Activated T-cell treated with anti-CD3 and anti-CD28 coated beads, Interleukin-2, amount 50 U/mL, for 4 hours (primary cell): ENCODE results near the gene PAQR4. TPM values are rescaled to one million over a fixed set of nuclear protein-coding genes. Genes with fewer than 3 reads are reported as not detected.
A peak's percentile ranks its signal among the peaks of the same experiment; 100 is the strongest.

Experiments used
- ATAC-seq, 2 donors: fragments of 200-7000 bp; cut with Tn5 transposase; one replicate each; pipeline ENCODE4 v1.10.0; 2021
- DNase-seq: peaks from one replicate; pipeline ENCODE4 v3.0.0-alpha.2; 2020
- H3K27me3 Mint-ChIP-seq: one replicate; pipeline ENCODE4 v1.8.0; 2021; ENCODE audit warnings: low read depth, mixed read lengths
- H3K36me3 Mint-ChIP-seq: one replicate; pipeline ENCODE4 v1.8.0; 2022; ENCODE audit warnings: mixed read lengths; ENCODE audit not compliant: insufficient read depth
- H3K4me1 Mint-ChIP-seq: one replicate; pipeline ENCODE4 v1.8.0; 2021; ENCODE audit warnings: low read depth, mixed read lengths
- H3K4me3 Mint-ChIP-seq: one replicate; pipeline ENCODE4 v1.8.0; 2021; ENCODE audit warnings: mild to moderate bottlenecking, moderate library complexity, mixed read lengths
- H3K9me3 Mint-ChIP-seq: one replicate; pipeline ENCODE4 v1.8.0; 2021; ENCODE audit warnings: mixed read lengths
- total RNA-seq, 3 donors: library from RNA; stranded (reverse); gene quantifications; one replicate each; pipeline ENCODE4 v1.2.1, GENCODE V29; 2021

The PAQR4 gene
- total RNA-seq, 3 donors from 2014 or later, result 17.4 to 24.9 (median 22.6) TPM

- Mint-ChIP-seq H3K4me1 (no peaks in the 10 kb centered on the region), H3K9me3 (no peaks in the 10 kb centered on the region), H3K36me3 (peaks cover 5% of the 10 kb centered on the region), H3K27me3 (peaks cover 18% of the 10 kb centered on the region), H3K4me3 (no peak overlapping the region)
- ATAC-seq, result no peak
- no peak for DNase-seq
Measured at GRCh38 chr16:2953706-2954627, 15.2 kb upstream of the PAQR4 start.

- H3K4me3 Mint-ChIP-seq, result no peak overlapping the region
- ATAC-seq (no peak), DNase-seq (no peak)
- H3K27me3 Mint-ChIP-seq, result peaks cover 18% of the 10 kb centered on the region
- no peaks in the 10 kb centered on the region for H3K36me3 Mint-ChIP-seq
- H3K4me1 Mint-ChIP-seq, result no peaks in the 10 kb centered on the region
- no peaks in the 10 kb centered on the region for H3K9me3 Mint-ChIP-seq
Measured at GRCh38 chr16:2954656-2955381, 14.3 kb upstream of the PAQR4 start.

DNA sequence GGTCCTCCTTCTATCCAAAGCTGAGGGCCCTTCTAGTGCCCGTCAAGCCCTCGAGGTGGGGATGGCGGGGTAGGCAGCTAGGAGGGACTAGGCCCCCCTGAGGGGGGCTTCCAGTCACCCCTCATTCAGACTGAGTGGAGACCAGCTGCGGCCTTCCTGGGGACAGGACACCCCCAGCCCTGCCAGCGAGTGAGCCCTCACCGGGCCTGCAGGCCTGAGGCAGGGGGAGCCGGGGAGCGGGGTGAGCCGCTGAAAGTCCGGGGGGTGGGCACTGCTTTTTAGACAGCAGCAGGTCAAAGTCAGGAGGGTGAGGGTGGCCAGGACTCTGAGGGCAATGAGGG lies 13.7 kb upstream of the PAQR4 start:
- DNase-seq, result no peak
- H3K36me3 Mint-ChIP-seq, result no peaks in the 10 kb centered on the region
- peaks cover 20% of the 10 kb centered on the region for H3K27me3 Mint-ChIP-seq
- H3K4me3 Mint-ChIP-seq, result no peak overlapping the region
- no peak for ATAC-seq
- H3K9me3 Mint-ChIP-seq, result no peaks in the 10 kb centered on the region
- no peaks in the 10 kb centered on the region for H3K4me1 Mint-ChIP-seq

DNA sequence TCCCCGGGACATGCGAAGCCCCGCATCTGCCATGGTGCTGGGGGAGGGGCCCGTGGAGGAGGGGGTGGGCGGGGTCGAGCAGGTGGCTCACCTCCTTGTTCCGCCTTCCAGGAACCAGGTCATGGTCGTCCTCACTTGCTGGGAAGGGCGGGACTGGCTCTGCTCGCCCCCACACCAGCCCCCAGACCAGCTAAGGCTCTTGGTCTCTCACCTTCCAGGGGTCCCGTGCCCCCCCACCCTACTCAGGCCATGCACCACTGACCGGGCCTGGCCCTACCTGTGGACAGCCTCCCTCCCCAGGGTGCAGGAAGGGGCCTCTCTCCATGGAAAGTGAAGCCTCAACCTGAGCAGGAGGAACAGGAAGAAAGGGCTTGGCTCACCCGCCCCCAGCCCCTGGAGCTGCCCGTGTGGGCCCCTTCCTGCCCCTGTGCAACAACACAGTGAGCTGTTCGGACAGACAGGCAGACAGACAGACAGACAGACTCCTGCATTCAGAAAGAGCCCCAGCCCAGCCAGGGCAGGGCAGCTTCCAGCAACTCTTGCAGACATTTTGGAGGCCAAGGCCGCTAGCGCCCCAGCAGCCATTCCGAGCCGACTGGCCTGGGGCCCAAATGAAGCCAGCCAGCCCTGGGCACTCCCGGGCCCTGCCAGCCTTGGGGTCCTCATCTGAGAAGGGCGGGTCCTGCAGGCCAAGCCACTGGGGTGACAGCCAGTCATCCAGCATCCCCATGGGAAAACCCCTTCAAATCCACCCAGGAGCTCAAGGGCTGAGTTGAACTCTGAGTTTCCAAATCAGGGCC lies 13.2 kb upstream of the PAQR4 start:
- no peaks in the 10 kb centered on the region for H3K4me1 Mint-ChIP-seq
- ATAC-seq (peak in 1 of 2 donors; percentile 40), DNase-seq (no peak)
- peaks cover 21% of the 10 kb centered on the region for H3K27me3 Mint-ChIP-seq
- H3K36me3 Mint-ChIP-seq, result no peaks in the 10 kb centered on the region
- no peak overlapping the region for H3K4me3 Mint-ChIP-seq
- no peaks in the 10 kb centered on the region for H3K9me3 Mint-ChIP-seq

DNA sequence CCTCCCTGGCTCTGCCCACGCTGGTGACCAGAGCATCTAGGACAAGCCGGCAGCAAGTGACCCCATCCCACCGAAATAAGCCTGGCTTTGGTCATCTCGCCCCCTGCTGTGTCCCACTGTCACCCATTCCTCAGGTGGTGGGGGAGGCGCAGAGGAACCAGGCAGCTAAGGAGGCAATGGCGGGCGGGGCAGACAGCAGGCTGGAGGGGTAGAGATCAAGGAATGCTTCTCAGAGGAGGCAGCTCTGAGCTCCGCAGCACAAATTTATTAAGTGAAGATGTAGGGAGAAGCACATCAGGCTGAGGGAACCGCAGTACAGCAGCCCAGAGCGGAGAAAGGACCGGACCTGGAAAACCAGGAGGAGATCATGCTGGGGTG lies 12.6 kb upstream of the PAQR4 start:
- no peak for ATAC-seq
- Mint-ChIP-seq H3K4me1 (no peaks in the 10 kb centered on the region), H3K4me3 (no peak overlapping the region), H3K36me3 (no peaks in the 10 kb centered on the region), H3K9me3 (no peaks in the 10 kb centered on the region), H3K27me3 (peaks cover 24% of the 10 kb centered on the region)
- DNase-seq, result no peak

DNA sequence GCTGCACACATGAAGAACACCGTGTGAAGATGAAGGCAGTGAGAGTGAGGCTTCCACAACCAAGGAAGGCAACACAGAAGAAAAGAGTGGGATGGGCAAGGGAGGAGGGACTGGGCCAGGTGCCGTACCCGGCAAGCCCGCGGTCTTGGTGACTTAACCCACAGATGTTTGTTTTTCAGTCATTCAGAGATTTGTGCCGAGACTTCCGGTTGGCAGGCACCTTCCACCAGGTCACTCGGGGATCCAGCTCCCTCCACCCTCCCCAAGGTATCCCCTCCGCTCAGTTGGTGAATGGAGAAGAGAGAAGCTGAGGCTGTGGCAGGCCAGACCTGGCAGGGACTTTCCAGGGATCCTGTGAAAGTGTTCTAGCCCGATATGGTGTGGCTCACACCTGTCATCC lies 9.9 kb upstream of the PAQR4 start:
- H3K4me3 Mint-ChIP-seq, result no peak overlapping the region
- H3K9me3 Mint-ChIP-seq, result no peaks in the 10 kb centered on the region
- H3K4me1 Mint-ChIP-seq, result peaks cover 11% of the 10 kb centered on the region
- H3K36me3 Mint-ChIP-seq, result no peaks in the 10 kb centered on the region
- H3K27me3 Mint-ChIP-seq, result peaks cover 29% of the 10 kb centered on the region
- ATAC-seq, result no peak
- DNase-seq, result no peak

DNA sequence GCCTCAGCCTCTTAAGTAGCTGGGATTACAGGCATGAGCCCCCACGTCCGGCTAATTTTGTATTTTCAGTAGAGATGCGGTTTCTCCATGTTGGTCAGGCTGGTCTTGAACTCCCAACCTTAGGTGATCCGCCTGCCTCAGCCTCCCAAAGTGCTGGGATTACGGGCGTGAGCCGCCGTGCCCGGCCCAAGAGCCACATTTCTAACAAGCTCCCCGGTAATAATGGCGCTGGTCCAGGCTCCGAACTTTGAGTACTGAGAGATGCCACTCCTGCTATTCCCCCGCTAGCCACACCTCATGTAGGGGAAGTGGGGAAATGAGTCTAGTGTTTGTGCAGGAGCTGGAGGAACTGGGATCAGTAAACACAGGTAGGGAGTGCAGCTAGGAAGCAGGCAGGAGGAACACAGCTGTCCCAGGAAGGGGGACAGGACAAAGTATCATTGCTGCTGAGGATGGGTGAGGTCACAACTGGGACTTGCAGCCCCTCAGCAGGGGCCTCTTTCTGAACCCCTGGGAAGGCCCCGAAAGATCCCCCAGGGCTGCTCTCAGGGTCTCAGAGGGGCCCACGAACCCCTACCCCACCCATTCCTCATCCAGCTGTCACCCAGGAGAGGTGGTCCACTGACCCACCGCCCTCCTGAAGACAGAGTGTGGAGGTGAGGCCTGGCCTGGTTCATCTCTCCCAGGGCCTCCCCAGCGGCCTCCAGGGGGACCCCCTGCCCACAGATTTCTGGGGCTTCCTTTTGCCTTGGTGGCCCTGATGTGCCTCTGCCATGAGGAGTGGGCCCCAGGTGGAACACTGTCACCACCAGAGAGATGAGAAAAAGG lies 8.8 kb upstream of the PAQR4 start:
- H3K4me1 Mint-ChIP-seq, result peaks cover 14% of the 10 kb centered on the region
- peaks cover 29% of the 10 kb centered on the region for H3K27me3 Mint-ChIP-seq
- H3K36me3 Mint-ChIP-seq, result no peaks in the 10 kb centered on the region
- DNase-seq (no peak), ATAC-seq (no peak)
- no peaks in the 10 kb centered on the region for H3K9me3 Mint-ChIP-seq
- no peak overlapping the region for H3K4me3 Mint-ChIP-seq

DNA sequence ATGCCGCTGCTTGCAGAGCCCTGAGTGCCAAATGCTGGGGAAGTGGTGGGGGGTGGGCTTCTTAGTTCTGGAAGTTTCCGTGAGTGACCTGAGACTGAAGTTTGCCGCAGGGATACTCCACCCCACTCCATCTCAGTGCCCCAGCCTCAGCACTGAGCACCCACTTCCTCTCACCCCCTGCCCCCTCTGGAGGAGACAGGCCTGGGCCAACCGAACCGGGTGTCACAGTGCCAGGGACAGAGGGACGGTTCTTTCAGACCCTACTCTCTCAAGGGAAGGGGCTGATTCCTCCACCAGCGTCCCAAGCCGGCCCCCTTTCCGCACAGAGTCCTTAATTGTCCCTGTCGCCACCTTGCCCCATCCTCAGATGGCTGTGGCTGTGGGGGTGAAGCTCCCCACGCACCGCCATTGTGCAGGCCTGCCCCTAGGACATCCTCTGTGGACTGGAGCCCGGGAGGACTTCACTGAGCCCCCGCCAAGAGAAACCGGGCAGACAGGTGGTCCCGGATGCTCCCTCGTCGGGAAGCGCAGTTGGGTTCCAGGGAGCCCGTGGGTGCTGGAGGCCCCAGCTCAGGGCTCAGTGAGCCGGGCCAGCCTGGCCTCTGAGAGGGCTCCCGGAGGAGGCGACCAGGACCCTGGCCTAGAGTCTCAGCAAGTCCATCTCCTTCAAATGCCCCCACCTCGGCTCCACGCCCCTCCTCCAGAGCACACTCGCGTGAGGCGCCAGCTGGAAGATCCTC lies 6.6 kb upstream of the PAQR4 start:
- DNase-seq, result no peak
- H3K9me3 Mint-ChIP-seq, result no peaks in the 10 kb centered on the region
- H3K4me3 Mint-ChIP-seq, result no peak overlapping the region
- H3K36me3 Mint-ChIP-seq, result no peaks in the 10 kb centered on the region
- no peak for ATAC-seq
- H3K4me1 Mint-ChIP-seq, result peaks cover 16% of the 10 kb centered on the region
- H3K27me3 Mint-ChIP-seq, result peaks cover 26% of the 10 kb centered on the region

DNA sequence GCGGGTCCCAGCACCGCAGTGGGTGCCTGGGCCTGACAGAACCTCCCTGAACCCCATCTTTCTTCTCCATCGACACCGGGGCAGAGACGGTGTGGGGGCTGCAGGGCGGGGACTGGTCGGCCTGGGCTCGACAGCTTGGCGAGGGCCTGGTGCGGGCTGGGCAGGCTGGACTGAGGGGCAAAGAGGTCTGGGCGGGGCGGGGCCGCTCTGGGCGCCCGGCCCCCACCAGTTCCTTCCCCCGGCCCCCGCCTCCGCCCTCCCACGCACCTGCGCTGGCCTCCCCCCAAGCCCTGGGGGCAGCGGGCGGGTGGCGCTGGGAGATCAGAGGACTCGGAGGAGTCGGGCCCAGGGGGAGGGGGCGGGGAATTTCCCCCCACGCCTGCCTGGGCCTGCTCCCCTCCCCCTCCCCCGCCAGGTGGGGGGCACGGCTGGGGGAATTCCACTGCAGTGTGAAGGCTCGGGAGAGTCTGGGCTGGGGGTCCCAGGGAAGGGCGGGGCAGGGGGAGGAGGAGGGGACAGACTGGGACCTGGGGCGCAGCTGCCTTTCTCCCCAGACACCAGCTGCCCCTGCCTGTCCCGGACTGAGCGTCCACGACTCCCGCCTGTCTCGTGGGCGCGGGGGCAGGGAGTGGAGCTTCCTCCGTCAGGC lies 6.0 kb upstream of the PAQR4 start:
- peak; percentile 54 for DNase-seq
- peak overlapping the region; percentile 75 for H3K4me3 Mint-ChIP-seq
- ATAC-seq, result no peak
- no peaks in the 10 kb centered on the region for H3K9me3 Mint-ChIP-seq
- H3K36me3 Mint-ChIP-seq, result no peaks in the 10 kb centered on the region
- H3K4me1 Mint-ChIP-seq, result peaks cover 20% of the 10 kb centered on the region
- H3K27me3 Mint-ChIP-seq, result peaks cover 30% of the 10 kb centered on the region

- H3K36me3 Mint-ChIP-seq, result no peaks in the 10 kb centered on the region
- no peaks in the 10 kb centered on the region for H3K9me3 Mint-ChIP-seq
- ATAC-seq (peak; percentile 18 to 25), DNase-seq (peak; percentile 39)
- peaks cover 37% of the 10 kb centered on the region for H3K27me3 Mint-ChIP-seq
- H3K4me1 Mint-ChIP-seq, result peaks cover 25% of the 10 kb centered on the region
- H3K4me3 Mint-ChIP-seq, result peak within 1 kb of the TSS; percentile 75
Measured at GRCh38 chr16:2963723-2964474, 5.2 kb upstream of the PAQR4 start, which contains the start of gene KREMEN2. KREMEN2 (plus strand) TSS chr16:2964275; CDS start chr16:2964521, 246 bp downstream.

DNA sequence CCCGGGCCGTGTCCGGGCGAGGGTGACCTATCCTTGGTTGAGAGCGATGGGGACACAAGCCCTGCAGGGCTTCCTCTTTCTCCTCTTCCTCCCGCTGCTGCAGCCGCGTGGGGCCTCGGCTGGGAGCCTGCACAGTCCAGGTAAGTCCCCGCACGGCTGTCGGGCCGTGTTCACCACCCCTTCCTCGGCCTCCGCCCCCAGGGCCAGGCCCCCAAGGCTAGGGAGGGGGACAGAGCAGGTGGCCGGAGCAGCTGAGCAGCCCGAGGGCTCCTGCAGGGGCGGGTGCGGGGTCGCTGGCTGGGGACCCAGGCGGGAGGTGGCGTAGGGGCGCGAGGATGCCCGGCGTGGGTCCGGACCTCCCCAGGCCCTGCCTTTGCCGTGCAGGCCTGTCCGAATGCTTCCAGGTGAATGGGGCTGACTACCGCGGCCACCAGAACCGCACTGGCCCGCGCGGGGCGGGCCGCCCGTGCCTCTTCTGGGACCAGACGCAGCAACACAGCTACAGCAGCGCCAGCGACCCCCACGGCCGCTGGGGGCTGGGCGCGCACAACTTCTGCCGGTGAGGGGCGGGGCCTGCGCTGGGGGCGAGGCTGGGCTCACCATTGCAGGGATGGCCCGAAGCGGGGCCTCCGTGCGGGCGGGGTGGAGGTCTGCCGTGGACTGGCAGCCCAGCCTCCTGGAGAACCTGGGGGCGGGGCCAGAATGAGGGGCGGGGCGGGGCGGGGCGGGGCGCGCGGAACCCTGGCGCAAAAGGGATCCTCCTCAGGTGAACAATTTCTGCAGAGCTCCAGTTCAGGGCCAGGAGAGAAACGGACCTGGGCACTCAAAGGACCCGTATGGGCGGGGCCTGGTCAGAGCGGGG lies 4.4 kb upstream of the PAQR4 start:
- DNase-seq, result peak; percentile 26
- Mint-ChIP-seq H3K27me3 (peaks cover 37% of the 10 kb centered on the region), H3K4me3 (peak overlapping the region; percentile 75), H3K9me3 (no peaks in the 10 kb centered on the region), H3K36me3 (no peaks in the 10 kb centered on the region), H3K4me1 (peaks cover 25% of the 10 kb centered on the region)
- peak; percentile 11 to 22 for ATAC-seq
